Measurements from ENCODE around the gene SV2B.

- TF ChIP-seq CTCF (IDR thresholded peaks at IDR 0.05) (no peak), EZH2 (IDR thresholded peaks at IDR 0.05; ENCODE audit: borderline replicate concordance, insufficient read depth, low read depth, low read length, poor library complexity, severe bottlenecking) (no peak)
Observed at GRCh38 chr15:91298101-91298500, 198.0 kb downstream of the SV2B start.

All from B cell (primary cell).